GM10266 (cell line): ENCODE results near the gene COP1.

Experiments
- DNase-seq: peaks from one replicate; pipeline ENCODE4 v3.0.0; 2012; ENCODE audit errors: extremely low spot score
- CTCF ChIP-seq: IDR thresholded peaks from 2 replicates; pipeline ENCODE4 v1.5.1; 2012; ENCODE audit warnings: mild to moderate bottlenecking, low read depth; ENCODE audit not compliant: control insufficient read depth, insufficient read depth; ENCODE audit errors: missing control alignments

The COP1 gene

GRCh38 chr1:175920381-175920780, 286.7 kb downstream of the COP1 start:
- TF ChIP-seq CTCF = no peak
- DNase-seq = no peak

GRCh38 chr1:175919001-175919400, 288.1 kb downstream of the COP1 start:
- no peak for TF ChIP-seq CTCF
- no peak for DNase-seq

GRCh38 chr1:175918364-175918801, 288.7 kb downstream of the COP1 start:
- no peak for TF ChIP-seq CTCF

GRCh38 chr1:175914115-175914514, 293.0 kb downstream of the COP1 start:
- no peak for DNase-seq
- no peak for TF ChIP-seq CTCF

More at GRCh38 chr1:175918364-175918801, 288.7 kb downstream of the COP1 start:
- no peak for DNase-seq

GRCh38 chr1:175911138-175911537, 295.9 kb downstream of the COP1 start:
- no peak for DNase-seq
- no peak for TF ChIP-seq CTCF

- no peak for DNase-seq
These were observed 300.7 kb downstream of the COP1 start for GRCh38 chr1:175906370-175906769.

GRCh38 chr1:175904808-175905207, 302.3 kb downstream of the COP1 start:
- TF ChIP-seq CTCF = no peak
- no peak for DNase-seq

More at GRCh38 chr1:175906370-175906769, 300.7 kb downstream of the COP1 start:
- no peak for TF ChIP-seq CTCF
